Fibroblast of villous mesenchyme (primary cell): ENCODE measurements around the gene ZSWIM9. TPM values are rescaled to one million over a fixed set of nuclear protein-coding genes. Genes with fewer than 3 reads are reported as not detected.

Experiments used
- DNase-seq: peaks from one replicate; pipeline ENCODE4 v3.0.0-alpha.2; 2010; ENCODE audit warnings: low read depth
- H3K4me3 ChIP-seq: 2 replicates; pipeline ENCODE4 v1.5.1; 2011; ENCODE audit warnings: low read depth, mild to moderate bottlenecking, low read length
- total RNA-seq: library from RNA; depleted of rRNA; stranded (reverse); fragments of >200 nt; gene quantifications from 2 replicates; pipeline ENCODE4 v1.2.3, GENCODE V29; 2012
- TF ChIP-seq, protein P1 (sequence below): IDR thresholded peaks from 2 replicates; pipeline ENCODE4 v1.5.1; 2012; ENCODE audit warnings: low read depth, mild to moderate bottlenecking, low read length; ENCODE audit not compliant: insufficient read depth

ZSWIM9 gene
- total RNA-seq, 1 donor: 2.2 TPM

DNA sequence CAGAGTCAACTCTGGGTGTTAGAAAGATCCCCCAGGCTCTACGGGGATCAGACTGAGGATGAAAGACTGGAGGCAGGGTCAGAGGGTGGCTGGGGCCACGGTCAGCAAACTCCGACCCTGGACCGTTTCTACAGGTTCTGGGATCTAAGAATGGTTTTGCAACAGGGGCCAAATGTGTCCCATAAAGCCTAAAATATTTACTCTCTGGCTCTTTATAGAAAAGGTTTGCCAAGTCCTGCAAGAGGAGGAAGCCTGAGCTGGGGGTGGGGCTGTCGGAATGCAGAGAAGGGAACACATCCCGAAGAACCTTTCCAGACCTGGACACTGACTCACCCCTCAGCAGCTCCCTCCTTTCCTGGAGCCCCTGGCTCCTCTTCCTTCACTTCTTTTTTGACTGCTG is 21.1 kb upstream of the ZSWIM9 start:
- H3K4me3 ChIP-seq: no peak overlapping the region
- TF ChIP-seq, protein P1, sequence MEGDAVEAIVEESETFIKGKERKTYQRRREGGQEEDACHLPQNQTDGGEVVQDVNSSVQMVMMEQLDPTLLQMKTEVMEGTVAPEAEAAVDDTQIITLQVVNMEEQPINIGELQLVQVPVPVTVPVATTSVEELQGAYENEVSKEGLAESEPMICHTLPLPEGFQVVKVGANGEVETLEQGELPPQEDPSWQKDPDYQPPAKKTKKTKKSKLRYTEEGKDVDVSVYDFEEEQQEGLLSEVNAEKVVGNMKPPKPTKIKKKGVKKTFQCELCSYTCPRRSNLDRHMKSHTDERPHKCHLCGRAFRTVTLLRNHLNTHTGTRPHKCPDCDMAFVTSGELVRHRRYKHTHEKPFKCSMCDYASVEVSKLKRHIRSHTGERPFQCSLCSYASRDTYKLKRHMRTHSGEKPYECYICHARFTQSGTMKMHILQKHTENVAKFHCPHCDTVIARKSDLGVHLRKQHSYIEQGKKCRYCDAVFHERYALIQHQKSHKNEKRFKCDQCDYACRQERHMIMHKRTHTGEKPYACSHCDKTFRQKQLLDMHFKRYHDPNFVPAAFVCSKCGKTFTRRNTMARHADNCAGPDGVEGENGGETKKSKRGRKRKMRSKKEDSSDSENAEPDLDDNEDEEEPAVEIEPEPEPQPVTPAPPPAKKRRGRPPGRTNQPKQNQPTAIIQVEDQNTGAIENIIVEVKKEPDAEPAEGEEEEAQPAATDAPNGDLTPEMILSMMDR: no peak
- no peak for DNase-seq

DNA sequence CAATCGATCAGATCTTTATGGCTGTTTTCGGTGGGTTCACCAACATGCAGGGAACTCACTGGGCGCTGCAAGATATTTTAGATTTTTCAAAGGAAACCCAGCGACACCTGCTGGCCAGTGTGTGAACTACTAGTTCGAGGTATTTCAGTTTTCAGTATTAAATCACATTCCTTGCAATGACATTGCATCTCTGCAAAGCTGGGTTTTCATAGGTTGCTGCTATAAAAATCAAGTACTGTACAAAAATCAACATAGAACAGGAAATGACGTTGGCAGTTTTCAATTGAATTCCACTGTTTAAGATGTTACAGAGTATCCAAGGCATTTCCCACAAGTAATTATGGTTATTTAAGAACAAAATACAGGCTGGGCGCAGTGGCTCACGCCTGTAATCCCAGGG is 17.9 kb upstream of the ZSWIM9 start:
- peak; percentile 62 for DNase-seq
- TF ChIP-seq, protein P1: peak; percentile 76
- no peak overlapping the region for H3K4me3 ChIP-seq

- no peak overlapping the region for H3K4me3 ChIP-seq
- DNase-seq: no peak
- TF ChIP-seq, protein P1: no peak
These were observed 16.5 kb upstream of the ZSWIM9 start for GRCh38 chr19:48154003-48154402.

DNA sequence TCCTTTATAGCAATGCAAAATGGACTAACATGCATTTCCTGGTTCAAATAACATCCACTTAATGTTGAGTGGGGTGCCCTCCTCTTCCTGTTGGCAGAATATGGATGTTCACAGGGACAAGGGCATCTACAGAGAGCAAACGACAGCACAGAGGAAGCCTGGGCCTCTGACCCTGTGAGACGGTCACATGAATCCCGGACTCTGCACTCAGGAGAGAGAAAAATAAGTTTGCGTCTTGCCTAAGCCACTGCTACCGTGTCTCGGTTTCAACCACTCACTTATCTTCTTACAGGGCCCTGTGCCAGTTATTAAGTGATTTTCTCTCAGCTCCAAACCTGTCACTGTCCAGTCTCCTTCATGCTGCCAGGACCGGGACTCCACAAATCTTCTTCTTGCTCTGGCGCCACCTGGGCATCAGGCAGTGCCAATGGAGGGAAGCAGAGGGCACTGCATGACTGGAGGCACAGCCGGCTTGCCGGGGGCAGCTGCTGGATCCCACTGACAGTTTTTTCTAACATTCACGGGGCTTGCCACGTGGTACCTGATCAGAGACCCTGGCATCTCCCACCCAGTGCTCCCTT is 12.2 kb upstream of the ZSWIM9 start:
- no peak for DNase-seq
- TF ChIP-seq, protein P1: no peak
- H3K4me3 ChIP-seq: no peak overlapping the region

GRCh38 chr19:48168689-48169088 is 1.8 kb upstream of the ZSWIM9 start:
- TF ChIP-seq, protein P1: no peak
- no peak for DNase-seq
- no peak overlapping the region for H3K4me3 ChIP-seq

DNA sequence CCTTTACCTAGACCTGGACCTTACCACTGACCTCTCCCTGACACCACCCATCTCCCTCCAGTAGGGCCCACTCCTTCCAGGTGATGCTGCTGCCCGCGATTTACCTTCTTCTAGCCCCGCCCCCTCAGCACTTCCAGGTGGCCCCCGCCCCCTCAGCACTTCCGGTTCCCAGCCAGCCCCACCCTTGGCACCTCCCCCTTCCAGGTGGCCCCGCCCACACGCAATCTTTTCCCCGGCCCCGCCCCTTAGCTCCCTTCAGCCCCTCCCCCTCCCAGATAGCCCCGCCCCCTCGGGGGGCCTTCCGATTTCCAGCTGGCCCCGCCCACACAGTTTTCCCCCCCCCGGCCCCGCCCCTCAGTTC is 922 bp upstream of the ZSWIM9 start:
- H3K4me3 ChIP-seq: peak overlapping the region; percentile 91
- peak; percentile 75 for DNase-seq
- TF ChIP-seq, protein P1: no peak

- no peak for DNase-seq
- H3K4me3 ChIP-seq: peak overlapping the region; percentile 91
- TF ChIP-seq, protein P1: no peak
These were observed 402 bp downstream of the ZSWIM9 start for GRCh38 chr19:48170817-48171347.
